Natural killer cell (primary cell): ENCODE results near the gene S100A14. TPM values are rescaled to one million over a fixed set of nuclear protein-coding genes. Genes with fewer than 3 reads are reported as not detected.
A peak's percentile ranks its signal among the peaks of the same experiment; 100 is the strongest.

Experiments used
- ATAC-seq, 3 donors: fragments of 150-1000 bp in 2 of 3; fragments of 200-7000 bp in 1 of 3; cut with Tn5 transposase; 1 replicate in 1 of 3; 2 replicates in 2 of 3; pipeline ENCODE4 v1.10.0; 2021; ENCODE audit warnings: mild to moderate bottlenecking in 2 of 3, moderate library complexity in 2 of 3
- DNase-seq, 2 donors: peaks; one replicate each; pipeline versions ENCODE4 v3.0.0 to v3.0.0-alpha.2; 2013 to 2021; ENCODE audit warnings: mixed read lengths in 1 of 2
- H3K27ac ChIP-seq: one replicate; pipeline ENCODE4 v1.5.1; 2013; ENCODE audit warnings: mild to moderate bottlenecking, low read length
- H3K27me3 ChIP-seq: one replicate; pipeline ENCODE4 v1.6.1; 2013; ENCODE audit warnings: low read length; ENCODE audit not compliant: control insufficient read depth, insufficient read depth
- H3K36me3 ChIP-seq: one replicate; pipeline ENCODE4 v1.6.1; 2013; ENCODE audit warnings: low read length; ENCODE audit not compliant: control insufficient read depth, insufficient read depth
- H3K4me1 ChIP-seq: one replicate; pipeline ENCODE4 v1.6.1; 2013; ENCODE audit warnings: low read length; ENCODE audit not compliant: control insufficient read depth, insufficient read depth
- H3K4me3 ChIP-seq: one replicate; pipeline ENCODE4 v1.5.1; 2013; ENCODE audit warnings: low read length
- H3K9me3 ChIP-seq: one replicate; pipeline ENCODE4 v1.6.1; 2013; ENCODE audit warnings: low read length; ENCODE audit not compliant: control insufficient read depth, insufficient read depth
- H3K27ac Mint-ChIP-seq, 2 donors: one replicate each; pipeline ENCODE4 v1.8.0; 2022; ENCODE audit warnings: mild to moderate bottlenecking in 2 of 2, mixed read lengths in 2 of 2, moderate library complexity in 1 of 2
- H3K27me3 Mint-ChIP-seq, 2 donors: one replicate each; pipeline ENCODE4 v1.8.0; 2022; ENCODE audit warnings: low read depth in 2 of 2, mixed read lengths in 2 of 2
- H3K36me3 Mint-ChIP-seq: one replicate; pipeline ENCODE4 v1.8.0; 2022; ENCODE audit warnings: mixed read lengths
- H3K4me1 Mint-ChIP-seq, 2 donors: one replicate each; pipeline ENCODE4 v1.8.0; 2022; ENCODE audit warnings: mixed read lengths in 2 of 2
- H3K4me3 Mint-ChIP-seq: one replicate; pipeline ENCODE4 v1.8.0; 2022; ENCODE audit warnings: mild to moderate bottlenecking, moderate library complexity, mixed read lengths
- H3K9me3 Mint-ChIP-seq, 2 donors: one replicate each; pipeline ENCODE4 v1.8.0; 2022; ENCODE audit warnings: mixed read lengths in 2 of 2
- WGBS: methylation state at CpG from one replicate; pipeline ENCODE4 v1.1.7; 2013; ENCODE audit warnings: missing lambda C conversion rate; ENCODE audit not compliant: insufficient coverage; 5-methylcytosine and 5-hydroxymethylcytosine counted together
- intact Hi-C: fragments of 100-400 bp; cut with micrococcal nuclease; formaldehyde crosslinking; loops from one replicate; pipeline ENCODE4 v1.14.2; 2022
- total RNA-seq, 4 donors: library from RNA; stranded (reverse); fragments of 120-200 nt in 1 of 4; gene quantifications; one replicate each; pipeline versions ENCODE4 v1.2.3 to v1.2.4, GENCODE V29; 2013 to 2022
- TF ChIP-seq, protein P1 (sequence below): fragments of 200-600 bp; IDR thresholded peaks from one replicate; pipeline ENCODE4 v1.8.0; 2022; ENCODE audit warnings: antibody characterized with exemption

The S100A14 gene
- total RNA-seq, 3 donors from 2014 or later (not counting 1 experiment from before 2014, with no cell fraction given), result not detected

DNA sequence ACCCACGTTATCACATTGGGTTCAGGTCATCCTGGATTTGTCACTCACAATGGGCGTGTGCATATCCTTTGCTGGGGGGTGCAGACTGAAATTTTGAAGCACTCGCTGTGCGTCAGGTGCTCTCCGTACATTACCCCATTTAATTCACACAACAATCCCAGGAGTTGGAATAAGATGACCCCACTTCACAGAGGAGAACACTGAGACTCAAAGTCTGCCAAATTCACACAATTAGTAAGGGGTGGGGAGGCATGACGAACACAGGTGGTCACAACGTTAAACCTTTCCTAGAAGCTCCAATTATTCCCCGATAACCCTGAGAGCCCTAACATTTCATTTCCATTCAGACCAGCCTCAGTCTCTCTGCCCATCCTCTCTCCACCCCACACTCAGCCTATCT, 46.7 kb downstream of the S100A14 start:
- H3K4me1 Mint-ChIP-seq, result peaks cover 25 to 34% of the 10 kb centered on the region in 2 donors
- Histone ChIP-seq H3K4me3 (no peak overlapping the region), H3K36me3 (no peaks in the 10 kb centered on the region), H3K9me3 (no peaks in the 10 kb centered on the region), H3K27ac (no peak overlapping the region), H3K27me3 (no peaks in the 10 kb centered on the region), H3K4me1 (peaks cover 37% of the 10 kb centered on the region)
- TF ChIP-seq, protein P1, sequence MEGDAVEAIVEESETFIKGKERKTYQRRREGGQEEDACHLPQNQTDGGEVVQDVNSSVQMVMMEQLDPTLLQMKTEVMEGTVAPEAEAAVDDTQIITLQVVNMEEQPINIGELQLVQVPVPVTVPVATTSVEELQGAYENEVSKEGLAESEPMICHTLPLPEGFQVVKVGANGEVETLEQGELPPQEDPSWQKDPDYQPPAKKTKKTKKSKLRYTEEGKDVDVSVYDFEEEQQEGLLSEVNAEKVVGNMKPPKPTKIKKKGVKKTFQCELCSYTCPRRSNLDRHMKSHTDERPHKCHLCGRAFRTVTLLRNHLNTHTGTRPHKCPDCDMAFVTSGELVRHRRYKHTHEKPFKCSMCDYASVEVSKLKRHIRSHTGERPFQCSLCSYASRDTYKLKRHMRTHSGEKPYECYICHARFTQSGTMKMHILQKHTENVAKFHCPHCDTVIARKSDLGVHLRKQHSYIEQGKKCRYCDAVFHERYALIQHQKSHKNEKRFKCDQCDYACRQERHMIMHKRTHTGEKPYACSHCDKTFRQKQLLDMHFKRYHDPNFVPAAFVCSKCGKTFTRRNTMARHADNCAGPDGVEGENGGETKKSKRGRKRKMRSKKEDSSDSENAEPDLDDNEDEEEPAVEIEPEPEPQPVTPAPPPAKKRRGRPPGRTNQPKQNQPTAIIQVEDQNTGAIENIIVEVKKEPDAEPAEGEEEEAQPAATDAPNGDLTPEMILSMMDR, result no peak
- H3K27ac Mint-ChIP-seq, result peak overlapping the region in 1 of 2 donors; percentile 18
- intact Hi-C loops, result no loop called here
- H3K27me3 Mint-ChIP-seq, result peaks cover 0 to 12% of the 10 kb centered on the region in 2 donors
- WGBS, result 87% methylated on average over 8 of the region's 8 CpGs
- DNase-seq (no peak), ATAC-seq (no peak)
- no peaks in the 10 kb centered on the region for H3K9me3 Mint-ChIP-seq
- H3K4me3 Mint-ChIP-seq, result no peak overlapping the region
- H3K36me3 Mint-ChIP-seq, result no peaks in the 10 kb centered on the region

DNA sequence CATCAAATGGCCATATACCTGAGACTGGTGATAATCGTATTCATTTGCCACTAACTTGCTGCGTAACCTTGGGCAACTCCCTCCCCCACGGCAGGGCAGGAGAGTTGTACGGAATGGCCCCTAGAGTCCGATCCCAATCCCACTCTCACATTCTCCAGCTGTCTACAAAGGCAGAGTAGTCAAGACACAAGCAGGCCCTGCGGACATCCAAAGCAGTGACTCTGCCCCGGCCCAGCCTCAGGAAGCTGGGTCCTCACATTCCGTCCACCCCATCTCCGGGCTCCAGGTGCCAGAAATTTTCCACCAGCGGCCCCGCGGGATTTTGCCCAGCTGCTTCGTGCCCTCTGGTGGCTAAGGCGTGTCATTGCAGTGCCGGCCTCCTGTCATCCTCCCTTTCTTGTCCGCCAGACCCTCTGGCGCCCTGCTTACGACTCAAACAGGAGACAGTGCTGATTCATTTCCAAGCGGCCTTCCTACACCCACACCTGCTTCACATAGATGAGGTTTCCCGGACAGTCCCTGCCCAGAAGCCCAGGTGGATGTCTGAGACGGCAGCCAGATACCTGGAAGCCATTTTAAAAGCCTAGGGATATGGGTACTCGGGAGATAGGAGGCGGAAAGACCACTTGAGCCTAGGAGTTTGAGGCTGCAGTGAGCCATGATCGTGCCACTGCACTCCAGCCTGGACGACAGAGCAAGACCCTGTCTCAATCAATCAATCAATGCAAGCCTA, 47.6 kb downstream of the S100A14 start:
- no peaks in the 10 kb centered on the region for H3K27me3 ChIP-seq

DNA sequence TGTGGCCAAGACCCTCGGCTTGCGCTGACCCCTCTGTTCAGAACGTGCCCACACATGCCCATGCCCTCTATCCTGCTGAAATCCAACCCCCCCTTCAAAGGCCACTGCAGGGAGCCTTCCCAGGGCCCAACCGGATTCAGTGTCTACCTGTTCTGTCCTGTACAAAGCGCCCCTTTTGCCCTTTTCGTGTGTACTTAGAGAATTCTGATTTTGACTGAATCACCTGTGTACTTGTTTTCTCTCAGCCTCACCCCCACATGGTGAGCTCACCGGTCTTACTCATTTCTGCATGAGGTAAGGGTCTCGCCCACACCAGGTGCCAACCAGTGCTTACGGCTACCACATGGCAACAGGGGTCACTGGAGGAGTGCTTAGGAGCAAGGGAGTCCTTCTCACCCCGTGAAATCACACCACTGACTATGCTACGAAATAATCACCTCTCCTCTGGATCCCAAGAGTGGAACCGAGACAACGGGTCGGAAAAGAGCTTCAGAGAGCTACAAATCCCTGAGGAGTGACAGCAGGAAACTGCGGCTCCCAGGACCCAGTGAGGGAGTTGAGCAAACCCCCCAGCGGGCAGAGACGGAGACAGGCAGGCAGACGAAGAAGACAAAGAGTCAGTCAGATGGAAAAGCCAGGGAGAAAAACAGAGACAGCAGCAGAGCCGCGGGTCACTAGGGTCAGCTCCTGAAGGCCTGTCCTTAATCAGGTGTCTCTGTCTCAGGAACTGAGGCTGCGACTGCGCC, 48.3 kb downstream of the S100A14 start:
- TF ChIP-seq, protein P1, result no peak
- H3K4me1 Mint-ChIP-seq, result peaks cover 25 to 34% of the 10 kb centered on the region in 2 donors
- peak overlapping the region in 1 of 2 donors; percentile 98 for H3K27ac Mint-ChIP-seq
- 89% methylated on average over 22 of the region's 22 CpGs for WGBS
- no peaks in the 10 kb centered on the region for H3K9me3 ChIP-seq
- H3K27me3 ChIP-seq, result no peaks in the 10 kb centered on the region
- ATAC-seq (no peak), DNase-seq (no peak)
- intact Hi-C loops, result loop anchor here (1.0 kb wide), 2 partner anchors 34 to 56 kb away; no protein-coding TSS in a partner anchor
- no peaks in the 10 kb centered on the region for H3K36me3 Mint-ChIP-seq
- no peak overlapping the region for H3K4me3 ChIP-seq
- no peak overlapping the region for H3K27ac ChIP-seq
- no peak overlapping the region for H3K4me3 Mint-ChIP-seq
- no peaks in the 10 kb centered on the region for H3K36me3 ChIP-seq
- no peaks in the 10 kb centered on the region for H3K9me3 Mint-ChIP-seq
- peaks cover 37% of the 10 kb centered on the region for H3K4me1 ChIP-seq
- peaks cover 0 to 12% of the 10 kb centered on the region in 2 donors for H3K27me3 Mint-ChIP-seq

More for the DNA sequence above, 47.6 kb downstream of the S100A14 start:
- intact Hi-C loops, result loop anchor here (1.0 kb wide), 2 partner anchors 35 to 57 kb away; no protein-coding TSS in a partner anchor
- Mint-ChIP-seq H3K36me3 (no peaks in the 10 kb centered on the region), H3K4me1 (peaks cover 25 to 34% of the 10 kb centered on the region in 2 donors), H3K4me3 (peak overlapping the region; percentile 60), H3K9me3 (no peaks in the 10 kb centered on the region), H3K27ac (peak overlapping the region; percentile 50 to 98), H3K27me3 (peaks cover 0 to 12% of the 10 kb centered on the region in 2 donors)
- Histone ChIP-seq H3K4me1 (peaks cover 37% of the 10 kb centered on the region), H3K9me3 (no peaks in the 10 kb centered on the region), H3K4me3 (no peak overlapping the region), H3K36me3 (no peaks in the 10 kb centered on the region), H3K27ac (no peak overlapping the region)
- TF ChIP-seq, protein P1, result peak; percentile 97
- ATAC-seq (peak; percentile 41 to 71 (median 71)), DNase-seq (peak; percentile 73 to 89)
- WGBS, result 20% methylated on average over 25 of the region's 25 CpGs
